SK-N-MC (cell line): Measurements from ENCODE around the gene CSMD2.

Source experiments
- DNase-seq: peaks from one replicate; pipeline ENCODE4 v3.0.0-alpha.2; 2011; ENCODE audit warnings: low read depth, low spot score
- H3K27ac ChIP-seq: fragments of 200-600 bp; sonication (generic); 2 replicates; pipeline ENCODE4 v1.5.1; 2016; ENCODE audit warnings: mixed run types
- H3K36me3 ChIP-seq: fragments of 200-600 bp; sonication (generic); 2 replicates; pipeline ENCODE4 v1.6.1; 2017; ENCODE audit warnings: antibody characterized with exemption, low read length, mixed read lengths; ENCODE audit not compliant: insufficient read depth
- H3K4me3 ChIP-seq: fragments of 200-600 bp; sonication (generic); 2 replicates; pipeline ENCODE4 v1.5.1; 2016
- H3K9ac ChIP-seq: fragments of 200-600 bp; sonication (generic); 2 replicates; pipeline ENCODE4 v1.8.0; 2017; ENCODE audit warnings: mixed run types, mixed read lengths; ENCODE audit not compliant: insufficient read length
- H3K9me3 ChIP-seq: fragments of 200-600 bp; sonication (generic); 2 replicates; pipeline ENCODE4 v1.6.1; 2017; ENCODE audit warnings: low read depth, mild to moderate bottlenecking, antibody characterized with exemption, low read length, moderate library complexity, mixed read lengths
- EZH2 ChIP-seq: fragments of 200-600 bp; sonication (generic); IDR thresholded peaks from one replicate; pipeline ENCODE4 v1.6.1; 2017; ENCODE audit warnings: antibody characterized with exemption
- FOXP2 ChIP-seq: optimal IDR thresholded peaks from 2 replicates; pipeline ENCODE3; 2011; ENCODE audit warnings: mild to moderate bottlenecking, moderate library complexity; ENCODE audit not compliant: insufficient read depth; ENCODE audit errors: extremely low read length, control extremely low read depth
- POLR2AphosphoS5 ChIP-seq: IDR thresholded peaks from 2 replicates; pipeline ENCODE4 v1.6.1; 2012; ENCODE audit warnings: mild to moderate bottlenecking, low read depth, low read length, borderline replicate concordance

Gene CSMD2

GRCh38 chr1:33874636-33875035 is 290.4 kb downstream of the CSMD2 start:
- Histone ChIP-seq H3K4me3 (no peak overlapping the region), H3K9me3 (no peaks in the 10 kb centered on the region), H3K36me3 (no peaks in the 10 kb centered on the region), H3K9ac (no peak overlapping the region), H3K27ac (no peak overlapping the region)
- DNase-seq, result no peak
- TF ChIP-seq EZH2 (no peak), FOXP2 (no peak), POLR2AphosphoS5 (no peak)

GRCh38 chr1:33872683-33873082 is 292.3 kb downstream of the CSMD2 start:
- no peak for TF ChIP-seq EZH2
- TF ChIP-seq POLR2AphosphoS5, result no peak
- TF ChIP-seq FOXP2, result no peak
- Histone ChIP-seq H3K9ac (no peak overlapping the region), H3K9me3 (no peaks in the 10 kb centered on the region), H3K27ac (no peak overlapping the region), H3K36me3 (no peaks in the 10 kb centered on the region), H3K4me3 (no peak overlapping the region)
- no peak for DNase-seq

- Histone ChIP-seq H3K27ac (no peak overlapping the region), H3K36me3 (no peaks in the 10 kb centered on the region), H3K9me3 (no peaks in the 10 kb centered on the region), H3K9ac (no peak overlapping the region), H3K4me3 (no peak overlapping the region)
- DNase-seq, result no peak
- no peak for TF ChIP-seq EZH2
- no peak for TF ChIP-seq POLR2AphosphoS5
- TF ChIP-seq FOXP2, result no peak
Measured at GRCh38 chr1:33872275-33872674, 292.8 kb downstream of the CSMD2 start.

GRCh38 chr1:33867684-33868083 is 297.3 kb downstream of the CSMD2 start:
- Histone ChIP-seq H3K9ac (no peak overlapping the region), H3K36me3 (no peaks in the 10 kb centered on the region), H3K27ac (no peak overlapping the region), H3K4me3 (no peak overlapping the region), H3K9me3 (no peaks in the 10 kb centered on the region)
- no peak for DNase-seq
- TF ChIP-seq FOXP2, result no peak
- no peak for TF ChIP-seq EZH2
- no peak for TF ChIP-seq POLR2AphosphoS5

GRCh38 chr1:33866281-33866680 is 298.7 kb downstream of the CSMD2 start:
- Histone ChIP-seq H3K36me3 (no peaks in the 10 kb centered on the region), H3K9ac (no peak overlapping the region), H3K27ac (no peak overlapping the region), H3K9me3 (no peaks in the 10 kb centered on the region), H3K4me3 (no peak overlapping the region)
- no peak for DNase-seq
- TF ChIP-seq POLR2AphosphoS5, result no peak
- TF ChIP-seq EZH2, result no peak
- TF ChIP-seq FOXP2, result no peak

GRCh38 chr1:33864460-33865389 is 300.3 kb downstream of the CSMD2 start:
- DNase-seq, result no peak
- H3K9ac ChIP-seq, result no peak overlapping the region
- H3K9me3 ChIP-seq, result no peaks in the 10 kb centered on the region
- H3K36me3 ChIP-seq, result no peaks in the 10 kb centered on the region
- no peak overlapping the region for H3K4me3 ChIP-seq
- H3K27ac ChIP-seq, result no peak overlapping the region
- TF ChIP-seq FOXP2, result no peak
- no peak for TF ChIP-seq POLR2AphosphoS5
- TF ChIP-seq EZH2, result no peak

- no peak for TF ChIP-seq POLR2AphosphoS5
- TF ChIP-seq FOXP2, result no peak
- no peak for TF ChIP-seq EZH2
- H3K36me3 ChIP-seq, result no peaks in the 10 kb centered on the region
- no peak within 1 kb of the TSS for H3K9ac ChIP-seq
- no peak for DNase-seq
- no peaks in the 10 kb centered on the region for H3K9me3 ChIP-seq
- H3K4me3 ChIP-seq, result no peak within 1 kb of the TSS
- no peak within 1 kb of the TSS for H3K27ac ChIP-seq
Measured at GRCh38 chr1:33863779-33864178, 301.3 kb downstream of the CSMD2 start, which contains the start of gene HMGB4. Gene HMGB4, plus strand, starts transcription at chr1:33864079. Its CDS starts 113 bp downstream, at chr1:33864192.

- H3K9ac ChIP-seq, result no peak overlapping the region
- no peak for DNase-seq
- H3K36me3 ChIP-seq, result no peaks in the 10 kb centered on the region
- no peaks in the 10 kb centered on the region for H3K9me3 ChIP-seq
- no peak for TF ChIP-seq POLR2AphosphoS5
- TF ChIP-seq FOXP2, result no peak
- no peak for TF ChIP-seq EZH2
- H3K4me3 ChIP-seq, result no peak overlapping the region
- H3K27ac ChIP-seq, result no peak overlapping the region
Measured at GRCh38 chr1:33860671-33861070, 304.4 kb downstream of the CSMD2 start.
